NCI-H1092 (cell line): Measurements from ENCODE around the gene KLK5.

Experiments used
- DNase-seq: peaks from one replicate; lab custom pipeline; 2025; lab: John Stamatoyannopoulos, UW

The KLK5 gene

GRCh38 chr19:50968716-50969412, 16.0 kb upstream of the KLK5 start:
- no peak for DNase-seq

- DNase-seq: no peak
These were observed 15.3 kb upstream of the KLK5 start for GRCh38 chr19:50967929-50968715.

GRCh38 chr19:50964266-50964665, 11.4 kb upstream of the KLK5 start:
- no peak for DNase-seq

- DNase-seq: no peak
These were observed 10.5 kb upstream of the KLK5 start for GRCh38 chr19:50963381-50963780.

GRCh38 chr19:50962245-50962644, 9.4 kb upstream of the KLK5 start:
- no peak for DNase-seq

GRCh38 chr19:50959731-50960500, 7.1 kb upstream of the KLK5 start:
- DNase-seq: no peak

GRCh38 chr19:50957587-50957986, 4.7 kb upstream of the KLK5 start:
- no peak for DNase-seq

GRCh38 chr19:50949861-50950260, 3.0 kb downstream of the KLK5 start:
- DNase-seq: no peak

- DNase-seq: no peak
These were observed 5.7 kb downstream of the KLK5 start for GRCh38 chr19:50947123-50947522.

GRCh38 chr19:50944795-50945194, 8.0 kb downstream of the KLK5 start:
- no peak for DNase-seq

GRCh38 chr19:50943074-50943828, 9.6 kb downstream of the KLK5 start:
- no peak for DNase-seq

GRCh38 chr19:50939596-50939995, 13.2 kb downstream of the KLK5 start:
- no peak for DNase-seq

GRCh38 chr19:50933640-50934039, 19.2 kb downstream of the KLK5 start:
- no peak for DNase-seq

- DNase-seq: no peak
These were observed 20.2 kb downstream of the KLK5 start for GRCh38 chr19:50932690-50933083.

GRCh38 chr19:50932018-50932689, 20.7 kb downstream of the KLK5 start:
- no peak for DNase-seq

- no peak for DNase-seq
These were observed 21.8 kb downstream of the KLK5 start for GRCh38 chr19:50931023-50931422.

- DNase-seq: no peak
These were observed 24.0 kb downstream of the KLK5 start for GRCh38 chr19:50928831-50929230.

GRCh38 chr19:50926144-50926543, 26.7 kb downstream of the KLK5 start:
- DNase-seq: no peak

GRCh38 chr19:50925734-50926133, 27.1 kb downstream of the KLK5 start:
- no peak for DNase-seq

- no peak for DNase-seq
These were observed 28.3 kb downstream of the KLK5 start for GRCh38 chr19:50924586-50924985.

- peak; percentile 59 for DNase-seq
These were observed 30.5 kb downstream of the KLK5 start for GRCh38 chr19:50922317-50922853.
